GM12873 (cell line): ENCODE data around the gene CD40.

Experiments used
- TF ChIP-seq, protein P1 (sequence below): IDR thresholded peaks from 2 replicates; pipeline ENCODE4 v1.5.1; 2012; ENCODE audit warnings: low read depth, mild to moderate bottlenecking, moderate library complexity, low read length, control low read depth; ENCODE audit not compliant: insufficient read depth; ENCODE audit errors: missing control alignments

The CD40 gene

DNA sequence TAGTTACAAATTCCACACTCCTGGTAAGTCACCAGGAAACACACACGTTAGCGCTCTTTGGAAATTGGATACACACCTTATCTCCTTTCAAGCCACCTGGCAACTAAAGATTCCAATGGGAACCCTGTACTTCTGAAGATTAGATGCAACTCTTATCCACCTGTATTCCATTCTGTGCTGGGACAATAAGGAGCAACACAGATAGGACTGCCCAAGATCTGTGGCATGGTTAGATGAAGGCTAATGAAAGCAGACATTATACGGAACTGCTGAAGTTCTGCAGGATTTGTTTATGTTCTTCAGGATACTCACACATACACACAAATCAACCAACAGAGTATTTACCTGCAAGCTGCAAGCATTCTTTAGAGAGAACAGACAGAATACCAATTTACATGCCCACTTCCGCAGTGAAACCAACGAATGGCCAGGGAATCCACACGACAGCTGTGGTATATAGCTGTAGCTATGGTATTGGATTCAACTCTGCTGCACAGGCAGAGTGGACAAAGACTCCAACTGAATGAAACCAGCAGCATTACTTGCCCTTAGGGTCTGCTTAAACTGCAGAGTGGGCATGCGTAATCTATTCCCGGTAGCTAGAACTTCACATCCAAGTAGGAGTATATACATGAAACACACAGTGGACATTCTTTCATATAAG lies 40.3 kb upstream of the CD40 start:
- TF ChIP-seq, protein P1, sequence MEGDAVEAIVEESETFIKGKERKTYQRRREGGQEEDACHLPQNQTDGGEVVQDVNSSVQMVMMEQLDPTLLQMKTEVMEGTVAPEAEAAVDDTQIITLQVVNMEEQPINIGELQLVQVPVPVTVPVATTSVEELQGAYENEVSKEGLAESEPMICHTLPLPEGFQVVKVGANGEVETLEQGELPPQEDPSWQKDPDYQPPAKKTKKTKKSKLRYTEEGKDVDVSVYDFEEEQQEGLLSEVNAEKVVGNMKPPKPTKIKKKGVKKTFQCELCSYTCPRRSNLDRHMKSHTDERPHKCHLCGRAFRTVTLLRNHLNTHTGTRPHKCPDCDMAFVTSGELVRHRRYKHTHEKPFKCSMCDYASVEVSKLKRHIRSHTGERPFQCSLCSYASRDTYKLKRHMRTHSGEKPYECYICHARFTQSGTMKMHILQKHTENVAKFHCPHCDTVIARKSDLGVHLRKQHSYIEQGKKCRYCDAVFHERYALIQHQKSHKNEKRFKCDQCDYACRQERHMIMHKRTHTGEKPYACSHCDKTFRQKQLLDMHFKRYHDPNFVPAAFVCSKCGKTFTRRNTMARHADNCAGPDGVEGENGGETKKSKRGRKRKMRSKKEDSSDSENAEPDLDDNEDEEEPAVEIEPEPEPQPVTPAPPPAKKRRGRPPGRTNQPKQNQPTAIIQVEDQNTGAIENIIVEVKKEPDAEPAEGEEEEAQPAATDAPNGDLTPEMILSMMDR, result no peak

DNA sequence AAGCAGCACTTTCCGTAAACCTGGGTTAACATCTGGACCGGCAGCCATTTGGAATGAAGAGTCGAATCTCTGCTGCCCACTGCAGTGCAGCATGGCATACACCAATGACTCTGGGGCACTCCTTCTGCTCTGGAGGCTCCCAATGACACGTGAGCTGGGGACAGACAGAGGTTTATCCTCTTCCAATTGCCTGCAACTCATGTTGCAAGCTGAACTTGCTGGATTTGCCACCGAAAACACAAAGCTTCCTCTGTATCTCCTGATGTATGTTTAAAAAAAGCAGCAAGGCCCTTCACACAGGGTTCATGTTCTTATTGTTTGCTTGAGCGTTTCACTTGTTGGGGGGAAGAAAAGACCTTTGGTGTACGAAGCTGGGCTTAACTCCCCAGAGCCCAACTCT lies 39.2 kb upstream of the CD40 start:
- TF ChIP-seq, protein P1, result no peak

DNA sequence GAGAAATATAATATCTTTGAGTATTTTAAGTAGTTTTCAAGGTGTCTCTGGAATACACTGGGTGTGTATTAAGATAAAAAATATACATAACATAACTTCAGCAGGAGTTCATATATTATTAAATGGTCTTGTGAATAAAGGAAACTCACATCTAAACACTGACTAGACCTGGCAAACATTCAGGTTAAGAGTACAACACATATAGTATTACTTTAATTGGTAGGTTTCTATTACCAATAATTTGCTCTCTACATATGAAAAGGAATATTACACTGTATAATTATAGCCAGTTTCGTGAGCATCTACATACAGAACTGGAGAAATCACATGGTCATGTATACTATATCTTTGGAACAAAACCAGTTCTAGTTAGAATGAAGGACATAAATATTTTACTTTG lies 37.0 kb upstream of the CD40 start:
- TF ChIP-seq, protein P1, result no peak

DNA sequence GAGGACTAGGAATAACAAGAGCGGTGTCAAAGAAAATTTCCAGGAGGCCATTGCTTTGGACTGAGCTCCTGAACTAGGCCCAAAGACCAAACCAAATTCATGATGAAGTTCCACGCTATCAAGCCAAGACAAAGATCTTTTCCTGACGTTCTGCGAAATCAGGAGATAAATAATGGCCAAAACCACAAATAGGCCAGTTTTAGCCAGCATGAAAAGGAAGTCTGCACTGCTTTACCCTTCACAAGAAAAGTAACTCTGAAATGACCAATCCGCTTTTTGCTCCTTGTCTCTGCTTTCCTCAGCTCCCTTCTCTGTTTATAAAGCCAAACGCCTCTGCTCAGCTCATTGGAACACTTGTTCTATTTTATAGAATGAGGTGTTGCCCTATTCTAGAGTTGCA lies 35.0 kb upstream of the CD40 start:
- TF ChIP-seq, protein P1, result no peak

DNA sequence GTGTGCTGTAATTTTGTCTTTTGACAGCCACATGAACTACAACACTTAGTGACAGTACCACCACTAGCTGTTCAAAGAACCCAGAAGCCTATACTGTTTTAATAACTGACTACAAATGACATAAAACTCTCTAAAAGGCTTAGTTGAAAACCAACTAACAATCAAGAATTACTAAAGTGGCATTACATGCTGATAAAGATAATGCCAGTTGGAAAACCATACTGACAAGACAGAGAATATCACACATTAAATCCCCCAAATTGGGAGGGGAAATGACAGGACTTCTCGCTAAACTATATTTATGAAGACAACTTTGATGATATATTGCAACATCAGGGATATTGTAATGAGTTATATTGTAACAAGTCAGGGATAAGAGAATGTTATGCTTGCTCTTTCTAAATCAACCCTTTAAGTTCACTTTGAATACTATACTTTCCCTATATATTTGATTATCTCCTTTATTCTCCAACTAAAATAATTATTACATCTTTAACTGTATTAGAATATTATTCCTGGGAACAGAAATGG lies 34.5 kb upstream of the CD40 start:
- TF ChIP-seq, protein P1, result no peak

DNA sequence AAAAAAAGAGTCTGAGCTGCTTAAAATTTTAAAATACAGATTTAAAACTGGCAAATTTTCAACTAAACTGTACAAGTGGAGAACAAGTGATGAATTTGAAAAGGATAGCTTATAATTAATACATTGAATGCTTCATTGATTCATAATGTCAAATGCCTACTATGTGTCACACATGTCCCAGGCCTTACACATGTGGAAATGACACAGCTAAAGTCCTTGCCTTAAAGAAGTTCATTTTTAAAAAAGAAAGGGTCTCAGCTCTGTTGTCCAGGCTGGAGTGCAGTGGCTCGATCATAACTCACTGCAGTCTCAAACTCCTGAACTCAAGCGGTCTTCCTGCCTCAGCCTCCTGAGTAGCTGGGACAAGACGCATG lies 33.3 kb upstream of the CD40 start:
- TF ChIP-seq, protein P1, result no peak

DNA sequence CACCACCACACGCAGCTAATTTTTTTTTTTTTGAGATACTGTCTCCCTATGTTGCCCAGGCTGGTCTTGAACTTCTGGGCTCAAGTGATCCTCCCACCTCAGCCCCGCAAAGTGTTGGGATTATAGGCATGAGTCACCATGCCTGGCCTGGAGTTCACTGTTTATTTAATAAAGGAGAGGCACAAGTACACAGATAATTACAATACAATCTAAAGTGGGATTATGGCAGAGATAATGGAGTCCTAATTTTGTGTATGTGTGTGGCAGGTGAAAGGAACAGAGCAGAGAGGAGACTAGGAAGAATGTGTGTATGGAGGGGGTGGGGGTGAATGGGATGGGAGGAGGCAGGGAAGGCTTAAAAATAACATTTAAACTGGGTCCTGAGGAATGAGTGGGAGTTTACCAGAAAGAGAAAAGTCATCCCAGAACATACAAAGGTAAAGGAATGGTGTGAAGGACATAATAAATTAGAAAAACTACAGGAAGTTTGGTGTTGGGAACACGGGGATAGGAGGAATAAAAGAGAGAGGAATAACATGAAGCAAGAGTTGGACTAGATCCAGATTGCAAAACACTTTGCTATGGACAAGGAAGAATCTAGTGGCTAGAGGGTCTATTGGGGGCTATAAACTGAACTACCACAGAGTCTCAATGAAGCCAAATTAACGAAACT lies 32.8 kb upstream of the CD40 start:
- TF ChIP-seq, protein P1, result no peak
